Prostate gland (tissue), 2 donors: ENCODE measurements around the gene OSBPL9. TPM values are rescaled to one million over a fixed set of nuclear protein-coding genes. Genes with fewer than 3 reads are reported as not detected.

Experiments
- DNase-seq: peaks from one replicate; pipeline ENCODE4 v3.0.0-alpha.2; 2019; ENCODE audit warnings: low spot score
- H3K27ac ChIP-seq, 2 donors: fragments of 200-600 bp; sonication (generic); 2 replicates each; pipeline ENCODE4 v1.5.1; 2017 to 2019
- H3K27me3 ChIP-seq: fragments of 200-600 bp; sonication (generic); replicated peaks from 2 replicates; pipeline ENCODE4 v1.5.1; 2019; ENCODE audit not compliant: insufficient read depth
- H3K36me3 ChIP-seq, 2 donors: fragments of 200-600 bp; sonication (generic); 1 replicate in 1 of 2; 2 replicates in 1 of 2; pipeline versions ENCODE4 v1.5.1 to v1.8.1; 2017 to 2019
- H3K4me1 ChIP-seq: fragments of 200-600 bp; sonication (generic); replicated peaks from 2 replicates; pipeline ENCODE4 v1.5.1; 2019
- H3K4me3 ChIP-seq, 2 donors: fragments of 200-600 bp; sonication (generic); 2 replicates each; pipeline ENCODE4 v1.5.1; 2017 to 2019
- H3K9me3 ChIP-seq: fragments of 200-600 bp; sonication (generic); 2 replicates; pipeline ENCODE4 v1.5.1; 2017
- POLR2A ChIP-seq: fragments of 450-650 bp; IDR thresholded peaks from one replicate; pipeline ENCODE4 v1.6.1; 2016; ENCODE audit warnings: antibody characterized with exemption, mild to moderate bottlenecking
- POLR2AphosphoS5 ChIP-seq: sonication (generic); formaldehyde crosslinking; IDR thresholded peaks from one replicate; pipeline ENCODE4 v1.6.1; 2017; ENCODE audit warnings: antibody characterized with exemption
- WGBS: methylation state at CpG from one replicate; pipeline ENCODE4 v1.1.5; 2018; 5-methylcytosine and 5-hydroxymethylcytosine counted together
- intact Hi-C: fragments of 100-400 bp; cut with DNase I; formaldehyde crosslinking; loops from one replicate; pipeline ENCODE4 v1.14.2; 2022
- total RNA-seq, 2 donors: library from RNA; depleted of rRNA; stranded (reverse); fragments of >200 nt; gene quantifications; one replicate each; pipeline ENCODE4 v1.1.0, GENCODE V29; 2016
- TF ChIP-seq, protein P1 (sequence below), 4 experiments: fragments of 200-600 bp in 2 of 4; fragments of 450-650 bp in 2 of 4; sonication (generic) in 2 of 4; IDR thresholded peaks; 1 replicate in 3 of 4; 2 replicates in 1 of 4; pipeline ENCODE4 v1.5.1; 2016 to 2019; ENCODE audit warnings: antibody characterized with exemption in 4 of 4, mild to moderate bottlenecking in 2 of 4, moderate library complexity in 2 of 4

OSBPL9 gene
- total RNA-seq, 2 donors from 2014 or later, result 93.6 to 104 TPM

DNA sequence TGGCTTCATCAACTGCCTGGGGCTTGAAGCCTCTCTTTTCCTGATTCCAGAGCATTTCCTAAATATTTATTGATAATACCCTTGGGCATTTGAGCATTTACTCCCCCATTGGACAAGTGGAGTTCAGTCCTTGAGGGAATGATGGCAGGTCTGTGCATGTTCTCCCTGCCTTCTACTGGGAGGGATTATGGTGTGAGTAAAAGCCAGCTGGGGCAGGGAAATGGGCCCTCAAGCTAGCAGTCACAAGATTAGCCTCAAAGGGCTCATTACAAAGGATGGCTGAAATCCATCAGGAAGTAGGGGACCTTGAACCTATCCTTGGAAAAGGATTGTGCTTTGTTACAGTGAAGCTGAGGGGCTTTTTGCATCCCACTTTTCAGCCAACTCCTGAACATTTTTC, 24.2 kb upstream of the OSBPL9 start:
- no peaks in the 10 kb centered on the region for H3K27me3 ChIP-seq
- DNase-seq, result no peak
- no peak overlapping the region for H3K4me3 ChIP-seq
- no peaks in the 10 kb centered on the region for H3K4me1 ChIP-seq
- H3K9me3 ChIP-seq, result no peaks in the 10 kb centered on the region
- no peaks in the 10 kb centered on the region for H3K36me3 ChIP-seq
- TF ChIP-seq, protein P1, sequence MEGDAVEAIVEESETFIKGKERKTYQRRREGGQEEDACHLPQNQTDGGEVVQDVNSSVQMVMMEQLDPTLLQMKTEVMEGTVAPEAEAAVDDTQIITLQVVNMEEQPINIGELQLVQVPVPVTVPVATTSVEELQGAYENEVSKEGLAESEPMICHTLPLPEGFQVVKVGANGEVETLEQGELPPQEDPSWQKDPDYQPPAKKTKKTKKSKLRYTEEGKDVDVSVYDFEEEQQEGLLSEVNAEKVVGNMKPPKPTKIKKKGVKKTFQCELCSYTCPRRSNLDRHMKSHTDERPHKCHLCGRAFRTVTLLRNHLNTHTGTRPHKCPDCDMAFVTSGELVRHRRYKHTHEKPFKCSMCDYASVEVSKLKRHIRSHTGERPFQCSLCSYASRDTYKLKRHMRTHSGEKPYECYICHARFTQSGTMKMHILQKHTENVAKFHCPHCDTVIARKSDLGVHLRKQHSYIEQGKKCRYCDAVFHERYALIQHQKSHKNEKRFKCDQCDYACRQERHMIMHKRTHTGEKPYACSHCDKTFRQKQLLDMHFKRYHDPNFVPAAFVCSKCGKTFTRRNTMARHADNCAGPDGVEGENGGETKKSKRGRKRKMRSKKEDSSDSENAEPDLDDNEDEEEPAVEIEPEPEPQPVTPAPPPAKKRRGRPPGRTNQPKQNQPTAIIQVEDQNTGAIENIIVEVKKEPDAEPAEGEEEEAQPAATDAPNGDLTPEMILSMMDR (IDR thresholded peaks at IDR 0.05), result no peak
- intact Hi-C loops, result no loop called here
- no peak overlapping the region for H3K27ac ChIP-seq

DNA sequence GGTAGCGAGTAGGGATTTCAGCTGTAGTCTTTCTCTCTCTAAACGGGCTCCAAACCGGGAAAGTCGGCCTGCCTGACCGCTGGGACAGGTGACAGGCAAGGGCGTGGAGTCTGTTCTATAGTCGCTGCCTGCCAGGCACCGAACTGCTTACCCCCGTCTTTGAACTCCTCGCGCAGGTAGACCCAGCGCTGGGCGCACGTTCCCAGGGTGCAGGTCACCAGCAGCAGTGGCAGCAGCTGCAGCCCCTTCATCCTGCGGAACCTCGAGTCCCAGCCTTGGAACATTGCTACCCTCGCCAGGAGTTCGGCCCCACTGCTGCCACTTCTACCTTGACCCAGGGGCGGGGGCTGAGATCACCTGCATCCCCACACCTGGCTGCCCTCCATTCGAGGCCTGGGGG, 22.2 kb upstream of the OSBPL9 start:
- TF ChIP-seq POLR2A, result no peak
- TF ChIP-seq POLR2AphosphoS5, result no peak
- TF ChIP-seq, protein P1 (IDR thresholded peaks at IDR 0.05), result no peak
- no peak overlapping the region for H3K4me3 ChIP-seq
- intact Hi-C loops, result no loop called here
- no peaks in the 10 kb centered on the region for H3K36me3 ChIP-seq
- no peak overlapping the region for H3K27ac ChIP-seq
- H3K9me3 ChIP-seq, result no peaks in the 10 kb centered on the region
- DNase-seq, result no peak
- 82% methylated on average over 20 of the region's 20 CpGs for WGBS
- no peaks in the 10 kb centered on the region for H3K27me3 ChIP-seq
- H3K4me1 ChIP-seq, result no peaks in the 10 kb centered on the region

DNA sequence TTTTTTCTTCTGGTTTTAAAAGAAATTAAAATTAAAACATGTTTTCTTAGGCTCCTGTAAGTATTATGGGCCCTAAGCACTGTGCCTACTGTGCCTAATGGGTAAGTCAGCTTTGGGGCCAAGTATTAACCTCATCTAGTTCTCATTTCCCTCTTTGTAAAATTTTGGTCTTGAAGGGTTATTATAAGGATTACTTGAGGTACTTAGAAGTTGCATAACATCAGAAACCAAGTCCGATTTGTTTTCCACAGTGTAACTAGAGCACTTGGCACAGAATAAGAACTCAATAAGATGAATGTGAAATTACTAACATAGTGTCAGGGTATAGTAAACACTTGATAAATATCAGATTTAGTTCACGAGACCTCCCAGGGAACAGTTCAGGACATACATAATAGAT, 16.4 kb upstream of the OSBPL9 start:
- WGBS, result 36% methylated on average over 2 of the region's 2 CpGs
- intact Hi-C loops, result no loop called here
- no peak overlapping the region for H3K4me3 ChIP-seq
- H3K27ac ChIP-seq, result no peak overlapping the region
- DNase-seq, result no peak
- no peaks in the 10 kb centered on the region for H3K36me3 ChIP-seq
- no peaks in the 10 kb centered on the region for H3K4me1 ChIP-seq
- TF ChIP-seq, protein P1 (IDR thresholded peaks at IDR 0.05), result no peak
- TF ChIP-seq POLR2A, result no peak
- no peak for TF ChIP-seq POLR2AphosphoS5
- no peaks in the 10 kb centered on the region for H3K9me3 ChIP-seq
- no peaks in the 10 kb centered on the region for H3K27me3 ChIP-seq

DNA sequence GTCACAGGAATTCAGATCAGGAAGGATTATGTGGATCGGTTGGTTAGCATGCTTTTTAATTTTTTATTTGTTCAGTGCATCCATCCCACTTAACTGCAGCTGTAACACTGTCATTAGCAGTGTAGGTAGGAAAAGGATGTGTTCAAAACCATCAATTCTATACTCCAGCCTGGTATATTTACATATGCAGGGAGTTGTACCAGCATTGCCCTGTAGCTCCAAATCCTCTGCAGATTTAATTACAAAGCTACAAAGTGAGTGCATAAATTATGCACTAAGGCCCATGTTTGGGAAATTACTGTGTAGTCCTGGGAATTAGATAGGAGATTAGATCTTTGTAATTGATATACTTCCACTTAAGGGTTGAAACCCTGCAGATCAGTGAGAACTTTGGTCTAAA, 15.9 kb upstream of the OSBPL9 start:
- Histone ChIP-seq H3K4me1 (no peaks in the 10 kb centered on the region), H3K36me3 (no peaks in the 10 kb centered on the region), H3K4me3 (no peak overlapping the region), H3K27me3 (no peaks in the 10 kb centered on the region), H3K27ac (no peak overlapping the region), H3K9me3 (no peaks in the 10 kb centered on the region)
- intact Hi-C loops, result no loop called here
- no peak for DNase-seq
- TF ChIP-seq POLR2A, result no peak
- TF ChIP-seq, protein P1 (IDR thresholded peaks at IDR 0.05), result no peak
- no peak for TF ChIP-seq POLR2AphosphoS5
- 21% methylated on average over 1 of the region's 1 CpG for WGBS

DNA sequence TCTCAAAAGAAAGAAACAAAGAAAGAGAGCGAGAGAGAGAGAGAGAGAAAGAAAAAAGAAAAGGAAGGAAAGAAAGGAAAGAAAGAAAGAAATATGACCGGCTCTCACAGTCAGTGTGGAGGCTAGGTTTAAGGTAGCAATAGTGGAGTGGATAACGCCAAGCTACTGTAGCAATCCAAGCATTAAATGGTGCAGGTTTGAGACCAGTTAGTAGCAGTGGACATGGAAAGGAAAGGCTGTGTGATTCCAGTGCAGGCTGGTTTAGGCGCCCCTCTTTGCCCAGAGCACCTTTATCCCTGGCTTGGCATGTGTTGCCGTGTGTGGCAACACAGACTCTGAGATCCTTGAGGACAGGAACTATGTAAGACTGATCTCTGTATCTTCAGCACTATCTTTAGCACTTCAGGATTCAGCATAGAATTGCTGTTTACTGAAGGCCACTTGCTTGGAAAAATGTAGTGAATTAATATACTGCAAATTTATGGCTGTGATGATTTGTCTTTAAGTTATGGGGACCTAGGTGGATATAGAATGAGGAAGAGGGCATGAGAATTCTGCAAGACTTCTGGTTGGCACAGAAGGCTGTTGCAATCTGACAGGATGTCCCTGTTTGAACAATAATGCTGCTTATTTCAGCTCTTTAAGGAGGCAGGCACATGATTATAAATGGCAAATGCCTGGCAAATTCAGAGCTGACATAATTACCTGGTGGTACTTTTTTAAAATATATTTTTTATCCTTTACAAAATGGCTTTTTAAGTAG, 10.8 kb upstream of the OSBPL9 start:
- Histone ChIP-seq H3K9me3 (no peaks in the 10 kb centered on the region), H3K27me3 (no peaks in the 10 kb centered on the region), H3K27ac (no peak overlapping the region), H3K4me3 (no peak overlapping the region), H3K4me1 (no peaks in the 10 kb centered on the region), H3K36me3 (no peaks in the 10 kb centered on the region)
- TF ChIP-seq, protein P1 (IDR thresholded peaks at IDR 0.05), result no peak
- no peak for TF ChIP-seq POLR2A
- no peak for TF ChIP-seq POLR2AphosphoS5
- no peak for DNase-seq
- WGBS, result 81% methylated on average over 5 of the region's 5 CpGs
- intact Hi-C loops, result no loop called here
